Activated T-helper 2 cell treated with anti-CD3 and anti-CD28 coated beads, Interferon-gamma antibody, Interleukin-2, Interleukin-4, amounts not matched to agents 10 μg/mL and 5 μg/mL and 100 μg/mL, durations not matched to agents 14 hours and 24 hours and 36 hours (primary cell): ENCODE data around the gene SLC43A3. TPM values are rescaled to one million over a fixed set of nuclear protein-coding genes. Genes with fewer than 3 reads are reported as not detected.

Experiments
- DNase-seq: peaks from one replicate; pipeline ENCODE4 v3.0.0; 2021; ENCODE audit warnings: low spot score
- H3K27ac Mint-ChIP-seq: one replicate; pipeline ENCODE4 v1.8.0; 2021; ENCODE audit warnings: mixed read lengths
- H3K27me3 Mint-ChIP-seq: one replicate; pipeline ENCODE4 v1.8.0; 2021; ENCODE audit warnings: low read depth, mixed read lengths
- H3K36me3 Mint-ChIP-seq: one replicate; pipeline ENCODE4 v1.8.0; 2021; ENCODE audit warnings: low read depth, mixed read lengths
- H3K4me1 Mint-ChIP-seq: one replicate; pipeline ENCODE4 v1.8.0; 2021; ENCODE audit warnings: low read depth, mixed read lengths
- H3K4me3 Mint-ChIP-seq: one replicate; pipeline ENCODE4 v1.8.0; 2021; ENCODE audit warnings: low read depth, mild to moderate bottlenecking, moderate library complexity, mixed read lengths
- H3K9me3 Mint-ChIP-seq: one replicate; pipeline ENCODE4 v1.8.0; 2021; ENCODE audit warnings: mixed read lengths
- intact Hi-C: fragments of 100-400 bp; cut with micrococcal nuclease; formaldehyde crosslinking; loops from one replicate; pipeline ENCODE4 v1.15.1; 2023
- total RNA-seq: library from RNA; stranded (reverse); gene quantifications from 2 replicates; pipeline ENCODE4 v1.2.3, GENCODE V29; 2022

SLC43A3 gene
- total RNA-seq, 1 donor from 2014 or later: 189 TPM

DNA sequence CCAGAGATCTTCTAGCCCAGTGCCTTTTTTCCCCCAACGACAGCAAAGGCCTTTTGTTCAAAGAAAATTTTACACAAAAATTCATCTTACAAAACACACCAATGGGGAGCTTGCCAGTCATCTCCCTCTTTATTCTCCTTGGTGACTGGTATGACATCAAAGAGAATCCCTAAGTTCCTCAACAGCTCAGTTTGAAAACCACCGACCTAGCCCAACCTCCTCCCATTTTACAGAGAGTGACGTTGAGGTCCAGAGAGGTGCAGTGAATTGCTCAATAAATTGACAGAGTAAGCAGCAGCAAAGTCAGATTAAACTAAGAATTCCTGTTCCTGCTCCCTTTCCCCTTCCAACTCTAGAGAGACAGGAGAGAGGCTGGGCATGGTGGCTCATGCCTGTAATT is 7.8 kb downstream of the SLC43A3 start:
- no peak overlapping the region for H3K27ac Mint-ChIP-seq
- no peaks in the 10 kb centered on the region for H3K27me3 Mint-ChIP-seq
- no peaks in the 10 kb centered on the region for H3K9me3 Mint-ChIP-seq
- H3K36me3 Mint-ChIP-seq: peaks cover 95% of the 10 kb centered on the region
- H3K4me1 Mint-ChIP-seq: peaks cover 41% of the 10 kb centered on the region
- no peak overlapping the region for H3K4me3 Mint-ChIP-seq
- intact Hi-C loops: no loop called here
- no peak for DNase-seq

DNA sequence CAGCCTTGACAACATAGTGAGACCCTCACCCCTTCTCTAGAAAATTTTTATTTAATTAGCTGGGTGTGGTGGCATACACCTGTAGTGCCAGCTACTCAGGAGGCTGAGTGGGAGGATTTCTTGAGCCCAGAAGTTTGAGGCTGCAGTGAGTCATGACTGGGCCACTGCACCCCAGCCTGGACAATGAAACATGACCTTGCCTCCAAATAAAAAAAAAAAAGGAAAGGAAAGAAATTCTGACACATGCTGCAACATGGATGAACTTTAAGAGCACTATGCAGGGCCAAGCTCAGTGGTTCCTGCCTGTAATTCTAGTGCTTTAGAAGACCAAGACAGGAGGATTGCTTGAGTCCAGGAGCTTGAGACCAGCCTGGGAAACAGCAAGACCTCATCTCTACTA is 8.8 kb downstream of the SLC43A3 start:
- DNase-seq: no peak
- H3K27me3 Mint-ChIP-seq: no peaks in the 10 kb centered on the region
- peaks cover 34% of the 10 kb centered on the region for H3K4me1 Mint-ChIP-seq
- no peak overlapping the region for H3K27ac Mint-ChIP-seq
- H3K4me3 Mint-ChIP-seq: no peak overlapping the region
- intact Hi-C loops: no loop called here
- H3K9me3 Mint-ChIP-seq: no peaks in the 10 kb centered on the region
- peaks cover 95% of the 10 kb centered on the region for H3K36me3 Mint-ChIP-seq

DNA sequence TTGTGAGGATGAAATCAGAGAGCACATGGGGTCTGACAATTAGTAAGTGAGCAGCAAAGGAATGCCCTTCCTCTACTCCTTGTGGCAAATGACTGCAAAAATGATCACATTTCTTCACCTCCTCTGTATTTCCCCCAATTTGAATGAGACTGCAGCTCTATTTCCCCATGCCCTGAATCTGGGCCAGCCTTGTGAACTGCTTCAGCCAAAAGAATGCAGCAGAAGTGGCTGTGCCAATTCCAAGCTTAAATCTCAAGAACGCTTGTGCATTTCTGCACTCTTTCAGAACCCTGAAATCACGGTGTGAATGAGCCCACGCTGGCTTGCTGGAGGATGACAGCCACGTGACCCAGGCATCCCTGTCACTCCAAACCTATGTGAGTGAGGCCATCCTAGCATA is 9.9 kb downstream of the SLC43A3 start:
- H3K9me3 Mint-ChIP-seq: no peaks in the 10 kb centered on the region
- H3K27me3 Mint-ChIP-seq: no peaks in the 10 kb centered on the region
- peaks cover 24% of the 10 kb centered on the region for H3K4me1 Mint-ChIP-seq
- intact Hi-C loops: no loop called here
- H3K4me3 Mint-ChIP-seq: no peak overlapping the region
- no peak for DNase-seq
- no peak overlapping the region for H3K27ac Mint-ChIP-seq
- H3K36me3 Mint-ChIP-seq: peaks cover 92% of the 10 kb centered on the region

- Mint-ChIP-seq H3K4me1 (peaks cover 19% of the 10 kb centered on the region), H3K27ac (no peak overlapping the region), H3K36me3 (peaks cover 90% of the 10 kb centered on the region), H3K9me3 (no peaks in the 10 kb centered on the region), H3K27me3 (no peaks in the 10 kb centered on the region), H3K4me3 (no peak overlapping the region)
- intact Hi-C loops: no loop called here
- DNase-seq: no peak
These were observed 10.5 kb downstream of the SLC43A3 start for GRCh38 chr11:57416436-57416835.

DNA sequence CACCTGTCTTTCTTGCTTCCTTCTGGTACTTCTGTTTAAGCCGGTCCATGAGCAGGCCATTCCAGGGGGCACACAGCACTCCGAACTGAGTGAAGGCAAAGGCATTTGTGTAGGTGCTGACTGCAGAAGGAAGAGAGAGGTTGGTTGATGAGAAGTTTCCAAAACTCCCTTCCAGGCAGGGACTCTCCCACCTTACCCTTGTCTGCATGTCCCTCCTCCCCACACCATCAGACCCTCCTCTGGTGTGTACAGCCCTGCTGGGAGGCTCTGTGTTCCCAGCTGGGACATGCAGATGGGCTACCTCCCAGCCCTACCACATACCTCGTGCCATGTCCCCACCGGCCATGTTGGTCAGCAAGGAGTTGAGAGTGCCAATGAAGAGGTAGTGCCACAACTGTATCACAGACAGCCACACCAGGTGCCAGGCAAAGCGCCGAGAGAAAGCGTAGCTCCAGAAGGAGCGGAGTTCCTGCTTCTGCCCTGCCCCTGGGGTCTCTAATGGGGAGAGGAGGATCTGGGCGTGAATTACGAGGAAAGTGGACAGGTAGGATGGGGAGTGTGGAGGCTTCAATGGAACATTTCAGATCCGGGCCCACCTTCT is 12.2 kb downstream of the SLC43A3 start:
- Mint-ChIP-seq H3K27me3 (no peaks in the 10 kb centered on the region), H3K27ac (peak overlapping the region; percentile 53), H3K36me3 (peaks cover 87% of the 10 kb centered on the region), H3K9me3 (no peaks in the 10 kb centered on the region), H3K4me1 (peaks cover 12% of the 10 kb centered on the region), H3K4me3 (no peak overlapping the region)
- intact Hi-C loops: no loop called here
- no peak for DNase-seq

DNA sequence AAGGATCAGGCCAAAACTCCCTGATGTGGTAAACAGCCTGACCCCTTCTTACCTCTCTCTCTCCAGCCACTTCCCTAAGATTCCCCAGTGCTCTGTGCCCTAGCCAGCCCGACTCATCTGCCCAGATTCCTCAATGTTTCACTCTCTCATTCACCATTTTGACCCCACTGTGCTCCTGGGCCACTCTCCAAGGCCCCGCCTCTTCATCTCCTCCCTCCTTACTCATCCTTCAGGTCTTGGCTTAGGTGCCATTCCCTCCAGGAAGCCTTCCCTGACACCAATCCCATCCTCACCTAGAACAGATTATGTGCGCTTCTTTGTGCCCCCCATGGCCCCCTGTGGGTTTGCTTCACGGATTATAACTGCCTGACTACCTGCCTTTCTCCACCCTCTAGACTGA is 13.2 kb downstream of the SLC43A3 start:
- H3K27ac Mint-ChIP-seq: peak overlapping the region; percentile 23
- H3K27me3 Mint-ChIP-seq: no peaks in the 10 kb centered on the region

DNA sequence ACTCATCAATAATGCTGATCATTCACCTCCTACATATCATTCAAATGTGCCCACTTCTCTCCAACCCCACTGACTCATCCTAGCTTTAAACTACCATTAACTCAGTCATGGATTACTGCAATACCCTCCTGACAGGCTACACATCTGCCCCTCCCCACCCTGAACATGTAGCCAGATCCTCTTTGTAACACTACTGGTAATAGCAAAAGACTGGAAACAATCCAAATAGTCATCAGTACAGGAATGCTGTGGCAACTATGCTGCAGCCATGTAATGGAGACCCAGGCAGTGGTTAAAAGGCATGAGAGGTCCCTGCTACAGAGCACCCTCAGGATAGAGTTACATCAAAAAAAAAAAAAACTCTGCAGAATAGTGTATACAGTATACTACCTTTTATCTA is 16.6 kb downstream of the SLC43A3 start:
- no peaks in the 10 kb centered on the region for H3K27me3 Mint-ChIP-seq
- peaks cover 88% of the 10 kb centered on the region for H3K36me3 Mint-ChIP-seq
- no peak overlapping the region for H3K27ac Mint-ChIP-seq
- no peak for DNase-seq
- peaks cover 30% of the 10 kb centered on the region for H3K4me1 Mint-ChIP-seq
- no peaks in the 10 kb centered on the region for H3K9me3 Mint-ChIP-seq
- intact Hi-C loops: no loop called here
- H3K4me3 Mint-ChIP-seq: no peak overlapping the region

More for the DNA sequence above, 13.2 kb downstream of the SLC43A3 start:
- no peak overlapping the region for H3K4me3 Mint-ChIP-seq
- no peaks in the 10 kb centered on the region for H3K9me3 Mint-ChIP-seq
- peaks cover 12% of the 10 kb centered on the region for H3K4me1 Mint-ChIP-seq
- H3K36me3 Mint-ChIP-seq: peaks cover 88% of the 10 kb centered on the region
- DNase-seq: no peak
- intact Hi-C loops: no loop called here

DNA sequence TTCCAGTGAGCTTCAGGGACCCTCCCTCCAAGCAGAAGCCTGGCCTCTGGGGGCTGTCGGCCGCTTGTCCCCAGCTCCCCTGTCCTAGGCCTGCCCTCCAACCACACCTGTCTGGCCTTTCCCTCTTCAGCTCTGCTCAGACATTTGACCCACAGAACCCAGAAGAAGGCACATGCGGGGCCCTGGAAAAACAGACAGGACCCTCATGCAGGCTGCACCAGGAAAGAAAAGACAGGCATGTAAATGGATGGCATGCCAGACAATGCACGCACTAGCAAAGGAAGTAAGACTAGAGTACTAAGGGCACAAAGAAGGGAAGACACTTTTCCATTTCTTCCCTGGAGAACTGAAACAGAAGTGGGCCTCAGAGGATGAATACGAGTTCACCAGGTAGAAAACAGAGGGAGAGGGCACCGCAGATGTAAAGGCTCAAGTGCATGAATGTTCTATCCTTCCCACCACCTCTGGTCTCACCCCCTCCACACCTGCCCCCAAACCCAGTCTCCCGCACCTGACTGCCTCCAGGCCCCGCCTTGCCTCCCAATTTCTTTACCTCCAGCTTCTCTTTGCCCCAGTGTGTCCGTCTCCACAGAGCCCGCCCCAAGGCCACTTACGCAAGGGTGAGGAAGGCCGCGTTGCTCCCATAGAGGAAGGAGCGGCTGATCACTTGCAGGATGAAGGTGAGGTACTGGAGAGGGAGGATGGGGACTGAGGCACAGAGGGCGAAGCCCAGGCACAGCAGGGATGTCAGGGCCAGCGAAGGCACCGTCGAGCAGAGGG is 17.4 kb downstream of the SLC43A3 start:
- intact Hi-C loops: no loop called here
- Mint-ChIP-seq H3K4me1 (peaks cover 30% of the 10 kb centered on the region), H3K9me3 (no peaks in the 10 kb centered on the region), H3K27me3 (no peaks in the 10 kb centered on the region), H3K4me3 (no peak overlapping the region), H3K36me3 (peaks cover 86% of the 10 kb centered on the region), H3K27ac (no peak overlapping the region)
- DNase-seq: no peak

DNA sequence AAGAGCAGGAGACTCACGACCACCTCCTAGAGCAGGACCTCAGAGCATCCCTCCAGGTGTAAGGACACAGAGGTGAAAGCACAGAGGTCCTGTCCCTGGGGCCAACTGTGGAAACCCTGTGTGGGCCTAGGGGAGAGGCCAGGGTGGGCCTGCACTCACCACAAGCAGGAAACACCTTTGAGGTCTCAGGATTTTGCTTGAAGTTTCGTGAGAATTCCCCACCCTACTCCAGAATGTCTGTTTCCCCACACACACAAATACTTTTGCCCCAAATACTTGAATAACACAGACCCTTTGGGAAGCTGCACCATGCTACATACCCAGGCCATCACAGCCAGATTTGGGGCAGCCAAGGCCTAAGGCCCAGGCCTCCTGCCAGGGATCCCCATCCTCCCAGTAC is 18.1 kb downstream of the SLC43A3 start:
- peaks cover 30% of the 10 kb centered on the region for H3K4me1 Mint-ChIP-seq
- intact Hi-C loops: no loop called here

GRCh38 chr11:57407941-57408475 is 18.9 kb downstream of the SLC43A3 start:
- Mint-ChIP-seq H3K9me3 (no peaks in the 10 kb centered on the region), H3K27ac (no peak overlapping the region), H3K27me3 (no peaks in the 10 kb centered on the region), H3K4me3 (no peak overlapping the region), H3K36me3 (peaks cover 75% of the 10 kb centered on the region), H3K4me1 (peaks cover 31% of the 10 kb centered on the region)
- intact Hi-C loops: loop anchor here (2.0 kb wide), 1 partner anchor 73 kb away; the partner anchor contains the start of gene SSRP1
- DNase-seq: no peak

More for the DNA sequence above, 18.1 kb downstream of the SLC43A3 start:
- Mint-ChIP-seq H3K9me3 (no peaks in the 10 kb centered on the region), H3K27me3 (no peaks in the 10 kb centered on the region), H3K27ac (no peak overlapping the region), H3K36me3 (peaks cover 80% of the 10 kb centered on the region), H3K4me3 (no peak overlapping the region)
- no peak for DNase-seq

DNA sequence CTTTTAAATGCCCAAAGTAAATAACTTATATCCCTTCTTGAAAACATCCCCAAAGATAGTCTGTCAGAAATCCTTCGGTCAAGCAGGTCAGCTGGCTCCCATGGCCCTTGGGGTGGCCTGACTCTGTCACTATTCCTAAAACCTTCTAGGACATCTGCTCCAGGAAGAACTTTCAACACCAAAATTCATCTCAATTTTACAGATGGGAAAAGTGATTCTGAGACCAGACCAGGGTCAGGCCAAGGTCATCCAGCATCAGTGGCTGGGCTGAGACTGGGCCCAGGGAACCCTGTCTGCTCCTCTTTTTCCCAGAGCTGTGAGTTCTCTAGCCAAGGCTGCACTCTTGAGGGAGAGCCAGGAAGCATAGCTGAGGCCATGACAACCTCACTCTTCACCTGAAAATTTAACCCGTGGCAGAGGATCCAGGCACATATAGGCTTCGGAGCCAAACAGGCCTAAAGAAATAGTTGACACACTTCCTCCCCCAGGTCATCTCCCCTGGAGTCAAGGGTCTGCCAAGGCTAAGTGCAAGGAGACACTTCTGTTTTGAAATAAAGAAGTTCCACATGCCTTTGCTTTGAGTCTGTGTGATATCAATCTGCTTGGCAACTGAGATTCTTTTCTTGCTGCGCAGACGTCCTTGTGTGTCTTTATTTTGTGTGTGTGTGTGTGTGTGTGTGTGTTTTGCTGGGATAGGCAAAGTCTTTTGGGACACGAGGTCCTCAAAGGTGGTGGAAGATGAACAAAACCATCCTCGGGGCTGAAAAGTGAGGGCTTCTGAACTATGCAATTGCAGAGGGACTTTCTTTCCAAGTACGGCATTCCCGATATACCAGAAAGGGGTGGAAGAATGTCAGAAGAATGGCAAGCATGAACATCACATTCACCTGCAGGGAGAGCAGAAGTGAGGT is 19.7 kb downstream of the SLC43A3 start:
- Mint-ChIP-seq H3K4me3 (no peak overlapping the region), H3K9me3 (no peaks in the 10 kb centered on the region), H3K36me3 (peaks cover 69% of the 10 kb centered on the region), H3K27ac (peak overlapping the region; percentile 98), H3K4me1 (peaks cover 31% of the 10 kb centered on the region), H3K27me3 (no peaks in the 10 kb centered on the region)
- DNase-seq: no peak
- intact Hi-C loops: loop anchor here (2.0 kb wide), 1 partner anchor 72 kb away; the partner anchor contains the start of gene SSRP1

- H3K36me3 Mint-ChIP-seq: peaks cover 64% of the 10 kb centered on the region
- H3K4me1 Mint-ChIP-seq: peaks cover 30% of the 10 kb centered on the region
- H3K27ac Mint-ChIP-seq: peak overlapping the region; percentile 98
- DNase-seq: no peak
- intact Hi-C loops: loop anchor here (1.0 to 2.0 kb wide), 2 partner anchors 19 to 72 kb away; partner anchors contain the start of gene SSRP1
- H3K4me3 Mint-ChIP-seq: peak overlapping the region; percentile 2
- H3K27me3 Mint-ChIP-seq: no peaks in the 10 kb centered on the region
- no peaks in the 10 kb centered on the region for H3K9me3 Mint-ChIP-seq
These were observed 20.5 kb downstream of the SLC43A3 start for GRCh38 chr11:57406337-57406904.
